Measurements from ENCODE around the gene TRPM3.

Gene TRPM3

GRCh38 chr9:71097671-71098070 lies 23.8 kb downstream of the TRPM3 start:
- DNase-seq (ENCODE audit: low read depth) = no peak

- no peak for DNase-seq (ENCODE audit: low read depth)
Measured at GRCh38 chr9:71096421-71097108, 24.9 kb downstream of the TRPM3 start.

GRCh38 chr9:71094708-71095251 lies 26.6 kb downstream of the TRPM3 start:
- no peak for DNase-seq (ENCODE audit: low read depth)

- DNase-seq (ENCODE audit: low read depth) = no peak
Measured at GRCh38 chr9:71090896-71091295, 30.5 kb downstream of the TRPM3 start.

GRCh38 chr9:71079451-71079850 lies 42.0 kb downstream of the TRPM3 start:
- no peak for DNase-seq (ENCODE audit: low read depth)

- no peak for DNase-seq (ENCODE audit: low read depth)
Measured at GRCh38 chr9:71076096-71076495, 45.3 kb downstream of the TRPM3 start.

GRCh38 chr9:71073494-71073893 lies 47.9 kb downstream of the TRPM3 start:
- DNase-seq (ENCODE audit: low read depth) = no peak

GRCh38 chr9:71072587-71072986 lies 48.8 kb downstream of the TRPM3 start:
- DNase-seq (ENCODE audit: low read depth) = no peak

- no peak for DNase-seq (ENCODE audit: low read depth)
Measured at GRCh38 chr9:71071633-71072032, 49.8 kb downstream of the TRPM3 start.

- no peak for DNase-seq (ENCODE audit: low read depth)
Measured at GRCh38 chr9:71058660-71059059, 62.8 kb downstream of the TRPM3 start.

- no peak for DNase-seq (ENCODE audit: low read depth)
Measured at GRCh38 chr9:71052287-71052686, 69.1 kb downstream of the TRPM3 start.

GRCh38 chr9:71048280-71048679 lies 73.1 kb downstream of the TRPM3 start:
- no peak for DNase-seq (ENCODE audit: low read depth)

- DNase-seq (ENCODE audit: low read depth) = no peak
Measured at GRCh38 chr9:71042448-71042990, 78.9 kb downstream of the TRPM3 start.

- DNase-seq (ENCODE audit: low read depth) = no peak
Measured at GRCh38 chr9:71037521-71037920, 83.9 kb downstream of the TRPM3 start.

- DNase-seq (ENCODE audit: low read depth) = no peak
Measured at GRCh38 chr9:71036501-71036900, 84.9 kb downstream of the TRPM3 start.

- DNase-seq (ENCODE audit: low read depth) = no peak
Measured at GRCh38 chr9:71032779-71033178, 88.6 kb downstream of the TRPM3 start.

GRCh38 chr9:71025728-71026127 lies 95.7 kb downstream of the TRPM3 start:
- no peak for DNase-seq (ENCODE audit: low read depth)

GRCh38 chr9:71025201-71025600 lies 96.2 kb downstream of the TRPM3 start:
- DNase-seq (ENCODE audit: low read depth) = no peak

GRCh38 chr9:71010258-71010657 lies 111.2 kb downstream of the TRPM3 start:
- DNase-seq (ENCODE audit: low read depth) = no peak

GRCh38 chr9:71005456-71005855 lies 116.0 kb downstream of the TRPM3 start:
- no peak for DNase-seq (ENCODE audit: low read depth)

GRCh38 chr9:71004196-71004595 lies 117.2 kb downstream of the TRPM3 start:
- no peak for DNase-seq (ENCODE audit: low read depth)

- DNase-seq (ENCODE audit: low read depth) = no peak
Measured at GRCh38 chr9:71003346-71003745, 118.1 kb downstream of the TRPM3 start.

GRCh38 chr9:71001780-71002386 lies 119.5 kb downstream of the TRPM3 start:
- DNase-seq (ENCODE audit: low read depth) = no peak
